CD4-positive, alpha-beta T cell treated with Interleukin-10 for 1 hour (primary cell): ENCODE data around the gene CDH16.
A peak's percentile ranks its signal among the peaks of the same experiment; 100 is the strongest.

Experiments used
- DNase-seq: peaks from one replicate; pipeline ENCODE4 v3.0.0-alpha.2; 2020

Gene CDH16

GRCh38 chr16:66895689-66895979 lies 23.1 kb downstream of the CDH16 start:
- no peak for DNase-seq

- DNase-seq, result peak; percentile 69
These were observed 23.6 kb downstream of the CDH16 start for GRCh38 chr16:66894948-66895688.

GRCh38 chr16:66894055-66894454 lies 24.6 kb downstream of the CDH16 start:
- no peak for DNase-seq

GRCh38 chr16:66891797-66892196 lies 26.9 kb downstream of the CDH16 start:
- no peak for DNase-seq

- DNase-seq, result no peak
These were observed 27.3 kb downstream of the CDH16 start for GRCh38 chr16:66891360-66891759.

- no peak for DNase-seq
These were observed 27.9 kb downstream of the CDH16 start for GRCh38 chr16:66890799-66891198.

- DNase-seq, result no peak
These were observed 29.1 kb downstream of the CDH16 start for GRCh38 chr16:66889622-66890021.

- DNase-seq, result no peak
These were observed 29.8 kb downstream of the CDH16 start for GRCh38 chr16:66888647-66889615.

GRCh38 chr16:66886914-66887313 lies 31.8 kb downstream of the CDH16 start:
- no peak for DNase-seq

GRCh38 chr16:66886321-66886720 lies 32.4 kb downstream of the CDH16 start:
- no peak for DNase-seq

- no peak for DNase-seq
These were observed 33.2 kb downstream of the CDH16 start for GRCh38 chr16:66885491-66885890.

- DNase-seq, result no peak
These were observed 36.0 kb downstream of the CDH16 start for GRCh38 chr16:66882702-66883101.

- DNase-seq, result no peak
These were observed 36.6 kb downstream of the CDH16 start for GRCh38 chr16:66881964-66882508.

GRCh38 chr16:66881560-66881959 lies 37.1 kb downstream of the CDH16 start:
- DNase-seq, result no peak

GRCh38 chr16:66881014-66881417 lies 37.7 kb downstream of the CDH16 start:
- peak; percentile 4 for DNase-seq

GRCh38 chr16:66880288-66881013 lies 38.2 kb downstream of the CDH16 start, which contains the start of gene PDP2:
PDP2 (plus strand) TSS chr16:66880515; CDS start chr16:66884285, 3,770 bp downstream.
- DNase-seq, result peak; percentile 94

- DNase-seq, result no peak
These were observed 40.6 kb downstream of the CDH16 start for GRCh38 chr16:66878067-66878466.

GRCh38 chr16:66874079-66874775 lies 44.5 kb downstream of the CDH16 start:
- DNase-seq, result peak; percentile 7

- no peak for DNase-seq
These were observed 45.0 kb downstream of the CDH16 start for GRCh38 chr16:66873685-66874055.

- DNase-seq, result peak; percentile 88
These were observed 45.6 kb downstream of the CDH16 start for GRCh38 chr16:66872943-66873684.

GRCh38 chr16:66872559-66872942 lies 46.1 kb downstream of the CDH16 start:
- DNase-seq, result no peak

GRCh38 chr16:66871840-66872239 lies 46.8 kb downstream of the CDH16 start:
- no peak for DNase-seq
